Measurements from ENCODE around the gene CCDC34.

DNA sequence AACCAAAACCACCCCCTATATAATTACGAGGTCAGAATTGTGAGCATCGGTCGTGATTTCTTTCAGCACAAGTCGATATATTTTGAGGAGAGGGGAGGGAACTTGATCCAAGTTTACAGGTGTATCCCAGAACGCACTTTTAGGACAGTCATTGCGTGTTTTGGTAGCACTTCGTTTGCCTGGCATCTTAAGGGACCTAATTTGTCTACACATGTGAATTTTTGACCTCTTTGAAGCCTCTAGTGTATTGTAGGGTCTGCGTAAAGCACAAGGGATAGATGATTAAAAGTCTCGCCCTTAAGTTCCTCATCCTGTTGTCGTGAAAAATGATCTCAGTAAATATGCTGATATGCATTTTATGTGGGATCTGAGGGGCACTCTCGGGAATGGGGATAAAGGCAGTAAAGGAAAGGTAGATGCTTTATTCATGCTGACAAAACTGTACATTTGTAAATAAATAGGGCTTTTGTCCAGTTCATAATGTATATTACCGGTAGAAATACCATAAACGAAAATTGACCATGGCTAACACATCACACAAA is 632 bp upstream of the CCDC34 start:
- TF ChIP-seq POLR2AphosphoS5 (IDR thresholded peaks at IDR 0.05; ENCODE audit: low read depth, low read length) (no peak), RAD21 (IDR thresholded peaks at IDR 0.05 in 1 of 2, conservative IDR thresholded peaks at IDR 0.05 in 1 of 2; ENCODE audit: low read depth in 2 of 2, low read length in 2 of 2) (no peak), SIN3A (conservative IDR thresholded peaks at IDR 0.05 in 1 of 2, IDR thresholded peaks at IDR 0.05 in 1 of 2; ENCODE audit: low read depth in 1 of 2, low read length in 2 of 2) (no peak), ZNF274 (IDR thresholded peaks at IDR 0.05; ENCODE audit: borderline replicate concordance, extremely low read depth, low read length) (no peak), CREB1 (IDR thresholded peaks at IDR 0.05) (no peak), GABPA (IDR thresholded peaks at IDR 0.05; ENCODE audit: borderline replicate concordance, insufficient read depth, low read length) (no peak), JUN (IDR thresholded peaks at IDR 0.05; ENCODE audit: low read depth, low read length) (no peak), ASH2L (IDR thresholded peaks at IDR 0.05; ENCODE audit: low read length) (no peak), RFX5 (IDR thresholded peaks at IDR 0.05; ENCODE audit: borderline replicate concordance, low read depth, low read length) (no peak), BCL11A (IDR thresholded peaks at IDR 0.05; ENCODE audit: low read depth in 2 of 2, low read length in 2 of 2) (no peak), YY1 (IDR thresholded peaks at IDR 0.05; ENCODE audit: low read depth, low read length) (no peak)
- TF ChIP-seq, protein P1, sequence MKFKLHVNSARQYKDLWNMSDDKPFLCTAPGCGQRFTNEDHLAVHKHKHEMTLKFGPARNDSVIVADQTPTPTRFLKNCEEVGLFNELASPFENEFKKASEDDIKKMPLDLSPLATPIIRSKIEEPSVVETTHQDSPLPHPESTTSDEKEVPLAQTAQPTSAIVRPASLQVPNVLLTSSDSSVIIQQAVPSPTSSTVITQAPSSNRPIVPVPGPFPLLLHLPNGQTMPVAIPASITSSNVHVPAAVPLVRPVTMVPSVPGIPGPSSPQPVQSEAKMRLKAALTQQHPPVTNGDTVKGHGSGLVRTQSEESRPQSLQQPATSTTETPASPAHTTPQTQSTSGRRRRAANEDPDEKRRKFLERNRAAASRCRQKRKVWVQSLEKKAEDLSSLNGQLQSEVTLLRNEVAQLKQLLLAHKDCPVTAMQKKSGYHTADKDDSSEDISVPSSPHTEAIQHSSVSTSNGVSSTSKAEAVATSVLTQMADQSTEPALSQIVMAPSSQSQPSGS (IDR thresholded peaks at IDR 0.05; ENCODE audit: low read length): no peak
- TF ChIP-seq, protein P2, sequence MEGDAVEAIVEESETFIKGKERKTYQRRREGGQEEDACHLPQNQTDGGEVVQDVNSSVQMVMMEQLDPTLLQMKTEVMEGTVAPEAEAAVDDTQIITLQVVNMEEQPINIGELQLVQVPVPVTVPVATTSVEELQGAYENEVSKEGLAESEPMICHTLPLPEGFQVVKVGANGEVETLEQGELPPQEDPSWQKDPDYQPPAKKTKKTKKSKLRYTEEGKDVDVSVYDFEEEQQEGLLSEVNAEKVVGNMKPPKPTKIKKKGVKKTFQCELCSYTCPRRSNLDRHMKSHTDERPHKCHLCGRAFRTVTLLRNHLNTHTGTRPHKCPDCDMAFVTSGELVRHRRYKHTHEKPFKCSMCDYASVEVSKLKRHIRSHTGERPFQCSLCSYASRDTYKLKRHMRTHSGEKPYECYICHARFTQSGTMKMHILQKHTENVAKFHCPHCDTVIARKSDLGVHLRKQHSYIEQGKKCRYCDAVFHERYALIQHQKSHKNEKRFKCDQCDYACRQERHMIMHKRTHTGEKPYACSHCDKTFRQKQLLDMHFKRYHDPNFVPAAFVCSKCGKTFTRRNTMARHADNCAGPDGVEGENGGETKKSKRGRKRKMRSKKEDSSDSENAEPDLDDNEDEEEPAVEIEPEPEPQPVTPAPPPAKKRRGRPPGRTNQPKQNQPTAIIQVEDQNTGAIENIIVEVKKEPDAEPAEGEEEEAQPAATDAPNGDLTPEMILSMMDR (IDR thresholded peaks at IDR 0.05; ENCODE audit: control extremely low read depth in 1 of 3, insufficient read depth in 1 of 3, low read depth in 1 of 3, low read length in 3 of 3): no peak

Data from H1 (cell line).